ENCODE data around the gene VWF.

The VWF gene

GRCh38 chr12:5963515-5963914 lies 161.0 kb downstream of the VWF start:
- no peak for TF ChIP-seq CTCF (IDR thresholded peaks at IDR 0.05; ENCODE audit: control insufficient read depth, insufficient read depth, low read depth, low read length, missing control alignments)
- H3K4me3 ChIP-seq (ENCODE audit: control insufficient read depth, low read depth, low read length), result no peak overlapping the region
- no peak for DNase-seq (ENCODE audit: low read depth)

- TF ChIP-seq CTCF (IDR thresholded peaks at IDR 0.05; ENCODE audit: control insufficient read depth, insufficient read depth, low read depth, low read length, missing control alignments), result no peak
- DNase-seq (ENCODE audit: low read depth), result no peak
- no peak overlapping the region for H3K4me3 ChIP-seq (ENCODE audit: control insufficient read depth, low read depth, low read length)
Measured at GRCh38 chr12:5960783-5961182, 163.7 kb downstream of the VWF start.

GRCh38 chr12:5956987-5957386 lies 167.5 kb downstream of the VWF start:
- no peak for TF ChIP-seq CTCF (IDR thresholded peaks at IDR 0.05; ENCODE audit: control insufficient read depth, insufficient read depth, low read depth, low read length, missing control alignments)
- no peak overlapping the region for H3K4me3 ChIP-seq (ENCODE audit: control insufficient read depth, low read depth, low read length)
- no peak for DNase-seq (ENCODE audit: low read depth)

GRCh38 chr12:5954661-5955060 lies 169.8 kb downstream of the VWF start:
- DNase-seq (ENCODE audit: low read depth), result no peak
- TF ChIP-seq CTCF (IDR thresholded peaks at IDR 0.05; ENCODE audit: control insufficient read depth, insufficient read depth, low read depth, low read length, missing control alignments), result no peak
- no peak overlapping the region for H3K4me3 ChIP-seq (ENCODE audit: control insufficient read depth, low read depth, low read length)

- TF ChIP-seq CTCF (IDR thresholded peaks at IDR 0.05; ENCODE audit: control insufficient read depth, insufficient read depth, low read depth, low read length, missing control alignments), result no peak
- no peak overlapping the region for H3K4me3 ChIP-seq (ENCODE audit: control insufficient read depth, low read depth, low read length)
- no peak for DNase-seq (ENCODE audit: low read depth)
Measured at GRCh38 chr12:5953835-5954586, 170.5 kb downstream of the VWF start.

GRCh38 chr12:5952031-5952430 lies 172.4 kb downstream of the VWF start:
- no peak for DNase-seq (ENCODE audit: low read depth)
- no peak for TF ChIP-seq CTCF (IDR thresholded peaks at IDR 0.05; ENCODE audit: control insufficient read depth, insufficient read depth, low read depth, low read length, missing control alignments)
- no peak overlapping the region for H3K4me3 ChIP-seq (ENCODE audit: control insufficient read depth, low read depth, low read length)
